ENCODE results near the gene FBXL19.

Gene FBXL19

DNA sequence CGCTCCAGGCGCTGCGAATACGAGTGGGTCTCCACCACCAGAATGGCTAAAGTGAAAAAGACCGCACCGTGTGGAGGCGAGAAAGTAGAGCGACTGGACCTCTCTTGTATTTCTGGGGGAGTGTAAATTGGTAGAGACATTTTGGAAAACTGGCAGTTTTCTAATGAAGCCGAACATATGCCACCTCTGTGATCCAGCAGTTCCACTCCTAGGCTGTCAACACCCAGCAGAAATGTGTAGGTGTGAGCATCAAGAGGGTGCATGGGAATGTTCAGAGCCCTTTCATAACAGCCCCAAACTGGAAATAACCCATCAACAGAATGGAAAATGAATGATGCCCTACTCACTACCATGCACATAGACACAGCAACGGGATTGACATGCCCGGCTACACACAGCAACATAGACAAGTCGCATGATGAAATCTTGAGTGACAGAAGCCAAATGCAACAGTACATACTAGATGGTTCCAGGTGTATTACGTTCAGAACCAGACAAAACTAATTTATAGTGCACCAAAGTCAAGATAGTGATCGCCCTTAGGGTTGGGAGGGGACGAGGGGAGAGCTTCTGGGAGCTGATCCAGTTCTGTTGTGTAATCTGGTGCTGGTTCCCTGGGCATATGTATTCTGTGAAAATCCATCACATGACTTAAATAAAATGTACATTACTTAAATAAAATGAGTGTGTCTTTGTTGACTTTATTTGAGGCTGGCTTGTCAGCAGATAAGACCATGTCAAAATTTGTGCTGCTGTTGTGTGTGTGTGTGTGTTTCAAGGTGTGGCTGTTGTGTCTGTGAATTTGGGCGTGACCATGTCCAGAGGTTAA, 28.6 kb upstream of the FBXL19 start:
- no peak for DNase-seq (ENCODE audit: low read depth in 3 of 3, low spot score in 1 of 3)

DNA sequence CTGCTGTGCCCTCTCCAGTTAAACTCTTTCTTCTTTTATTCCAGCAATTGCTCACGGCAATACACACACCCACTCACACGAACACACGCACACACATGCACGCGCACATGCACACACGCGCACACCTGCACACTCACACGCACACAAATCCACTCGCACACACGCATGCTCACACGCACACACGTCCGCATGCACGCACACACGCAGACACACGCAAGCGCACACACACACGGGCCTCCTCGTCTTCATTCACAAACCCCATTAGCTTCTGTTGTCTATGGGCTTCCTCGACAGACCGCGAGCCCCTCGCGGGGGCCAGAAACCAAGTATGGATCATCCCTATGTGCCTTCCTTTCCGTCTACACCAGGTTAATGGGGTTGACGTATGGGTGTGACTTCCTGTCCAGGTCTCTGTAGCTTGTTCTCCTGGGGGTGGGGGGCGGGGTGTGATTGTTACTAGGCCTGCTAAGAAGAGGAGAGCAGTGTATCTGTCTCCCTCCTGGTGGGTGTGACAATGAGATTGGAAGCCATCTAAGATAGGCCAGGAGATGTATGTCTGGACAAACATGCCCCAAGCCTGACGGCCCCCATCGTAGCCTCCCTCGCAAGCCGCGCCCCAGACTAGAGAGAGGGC, 27.6 kb upstream of the FBXL19 start:
- DNase-seq (ENCODE audit: low read depth in 3 of 3, low spot score in 1 of 3), result no peak

DNA sequence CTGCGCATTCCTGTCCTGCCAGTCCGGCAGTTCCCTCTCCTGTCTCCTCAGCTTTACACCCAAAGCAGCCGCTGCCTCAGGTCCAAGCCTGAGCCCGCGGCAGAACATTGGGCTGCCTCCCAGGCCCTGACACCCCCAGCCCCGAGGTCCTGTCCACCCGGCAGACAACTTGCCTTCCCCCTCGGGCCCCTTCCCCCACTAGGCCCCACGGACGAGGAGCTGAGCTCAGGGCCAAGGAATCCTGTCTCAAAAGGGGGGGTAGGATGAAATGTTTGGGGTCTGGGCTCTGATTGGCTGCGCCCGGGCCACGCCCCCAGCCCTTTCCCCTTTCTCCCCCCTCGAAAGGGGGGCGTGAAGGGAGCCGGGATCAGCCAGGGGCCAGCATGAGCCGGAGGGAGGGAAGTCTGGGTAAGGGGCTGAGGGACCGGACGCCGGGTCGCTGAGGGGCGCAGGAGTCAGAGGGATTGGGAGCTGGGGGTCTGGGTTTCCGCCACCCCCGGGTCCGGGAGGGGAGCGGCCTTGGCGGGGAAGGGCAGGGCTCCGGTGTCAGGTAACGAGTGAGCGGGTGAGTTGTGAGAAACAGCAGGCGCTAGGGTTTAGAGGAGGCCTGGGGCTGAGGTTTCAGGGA, 27.0 kb upstream of the FBXL19 start, which contains the start of gene CTF1:
Gene CTF1, plus strand, starts transcription at position 354 of the 628 bp plus-strand sequence. Its CDS starts 30 bp downstream, at position 384.
- DNase-seq (ENCODE audit: low read depth in 3 of 3, low spot score in 1 of 3), result no peak

DNA sequence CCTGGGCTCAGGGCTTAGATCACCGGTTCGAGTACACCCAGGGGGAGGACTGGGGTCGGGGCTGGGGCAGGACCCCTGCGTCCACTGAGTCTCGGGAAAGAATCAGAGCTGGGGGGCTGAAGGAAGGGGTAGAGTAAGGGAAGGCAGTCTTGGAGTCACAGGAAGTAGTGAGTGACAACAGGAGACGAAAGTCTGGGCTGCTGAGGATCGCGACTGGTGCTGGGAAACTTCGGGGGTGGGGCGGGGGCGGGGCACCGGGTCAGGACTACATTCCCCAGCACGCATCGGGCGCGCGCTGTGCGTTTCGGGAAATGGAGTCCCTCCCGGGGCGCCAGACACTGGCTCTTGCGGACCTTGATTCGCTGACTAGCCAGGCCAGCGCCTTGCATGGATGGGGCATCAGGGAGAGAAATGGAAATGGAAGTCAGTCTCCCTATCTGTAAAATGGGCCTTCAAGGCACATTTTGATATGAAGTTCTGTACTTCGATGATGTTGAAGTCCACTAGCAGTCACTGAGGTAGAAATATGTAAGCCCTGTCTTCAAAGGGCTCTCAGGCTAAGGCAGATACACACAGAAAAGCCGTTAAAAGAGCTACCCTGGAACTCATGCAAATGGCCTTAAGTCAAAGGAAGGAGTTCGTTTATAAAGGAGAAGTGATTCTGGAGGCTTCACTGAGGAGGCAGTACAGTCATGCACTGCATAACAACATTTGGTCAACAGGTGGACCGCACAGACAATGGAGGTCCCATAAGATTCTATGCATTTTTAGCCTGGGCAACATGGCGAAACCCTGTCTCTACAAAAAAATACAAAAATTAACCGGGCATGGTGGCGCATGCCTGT, 26.3 kb upstream of the FBXL19 start:
- DNase-seq (ENCODE audit: low read depth in 3 of 3, low spot score in 1 of 3), result peak; percentile 43 to 68 (median 57)

DNA sequence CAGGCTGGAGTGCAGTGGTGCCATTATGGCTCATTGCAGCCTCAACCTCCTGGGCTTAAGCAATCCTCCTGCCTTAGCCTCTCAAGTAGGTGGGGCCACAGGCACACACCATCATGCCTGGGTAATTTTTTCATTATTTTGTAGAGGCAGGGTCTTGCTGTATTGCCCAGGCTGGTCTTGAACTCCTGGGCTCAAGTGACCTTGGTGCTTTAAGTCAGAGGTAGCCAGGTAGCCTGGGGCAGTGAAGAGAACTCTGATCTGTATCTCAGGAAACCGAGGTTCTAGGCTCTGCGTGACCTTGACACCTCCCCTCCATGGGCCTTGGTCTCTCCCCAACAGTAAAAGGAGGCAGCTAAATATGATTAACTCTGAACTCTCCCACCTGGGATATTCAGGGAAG, 23.6 kb upstream of the FBXL19 start:
- DNase-seq (ENCODE audit: low read depth in 3 of 3, low spot score in 1 of 3), result no peak

DNA sequence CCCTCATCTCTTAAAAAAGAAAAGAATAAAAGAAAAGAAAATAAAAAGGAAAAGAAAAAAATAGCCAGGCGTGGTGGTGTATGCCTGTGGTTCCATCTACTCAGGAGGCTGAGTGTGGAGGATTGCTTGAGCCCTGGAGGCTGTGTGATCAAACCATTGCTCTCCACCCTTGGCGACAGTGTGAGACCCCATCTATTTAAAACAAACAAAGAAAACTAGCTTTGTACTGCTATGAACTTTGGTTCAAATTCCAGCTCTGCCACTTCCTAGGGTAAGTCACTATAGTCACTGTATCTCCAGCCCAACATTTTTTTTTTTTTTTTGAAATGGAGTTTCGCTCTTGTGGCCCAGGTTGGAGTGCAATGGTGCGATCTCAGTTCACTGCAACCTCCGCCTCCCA, 22.8 kb upstream of the FBXL19 start:
- DNase-seq (ENCODE audit: low read depth in 3 of 3, low spot score in 1 of 3), result no peak

DNA sequence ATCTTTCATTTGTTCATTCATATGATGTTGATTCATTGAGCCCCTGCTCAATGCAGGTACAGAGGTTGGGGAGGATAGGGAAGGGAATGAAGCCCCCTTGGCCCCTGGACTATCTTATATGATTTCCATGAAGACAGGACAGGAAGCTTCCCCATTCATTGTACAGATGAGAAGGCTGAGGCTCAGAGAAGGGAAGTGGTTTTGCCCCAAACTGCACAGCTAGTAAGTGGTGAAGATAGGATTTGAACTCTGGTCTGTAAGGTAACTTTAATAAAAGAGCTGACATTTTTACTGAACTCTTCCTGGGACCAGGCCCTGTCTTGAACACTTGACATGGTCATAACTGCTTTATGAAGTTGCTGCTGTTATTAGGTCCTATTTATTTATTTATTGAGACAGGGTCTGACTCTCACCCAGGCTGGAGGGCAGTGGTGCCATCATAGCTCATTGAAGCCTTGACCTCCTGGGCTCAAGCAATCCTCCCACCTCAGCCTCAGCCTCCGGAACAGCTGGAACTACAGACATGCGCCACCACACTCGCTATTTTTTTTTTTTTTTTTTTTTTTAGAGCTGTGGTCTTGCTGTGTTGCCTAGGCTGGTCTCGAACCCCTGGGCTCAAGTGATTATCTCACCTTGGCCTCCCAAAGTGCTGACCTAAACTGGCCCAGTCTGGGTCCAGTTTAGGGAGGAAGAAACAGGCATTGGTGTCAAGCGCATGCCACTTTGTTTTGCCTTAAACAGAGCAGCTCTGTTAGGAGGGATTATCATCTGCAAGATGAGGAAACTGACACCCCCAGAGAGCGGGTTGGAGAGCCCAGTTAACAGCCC, 22.0 kb upstream of the FBXL19 start:
- DNase-seq (ENCODE audit: low read depth in 3 of 3, low spot score in 1 of 3), result no peak

DNA sequence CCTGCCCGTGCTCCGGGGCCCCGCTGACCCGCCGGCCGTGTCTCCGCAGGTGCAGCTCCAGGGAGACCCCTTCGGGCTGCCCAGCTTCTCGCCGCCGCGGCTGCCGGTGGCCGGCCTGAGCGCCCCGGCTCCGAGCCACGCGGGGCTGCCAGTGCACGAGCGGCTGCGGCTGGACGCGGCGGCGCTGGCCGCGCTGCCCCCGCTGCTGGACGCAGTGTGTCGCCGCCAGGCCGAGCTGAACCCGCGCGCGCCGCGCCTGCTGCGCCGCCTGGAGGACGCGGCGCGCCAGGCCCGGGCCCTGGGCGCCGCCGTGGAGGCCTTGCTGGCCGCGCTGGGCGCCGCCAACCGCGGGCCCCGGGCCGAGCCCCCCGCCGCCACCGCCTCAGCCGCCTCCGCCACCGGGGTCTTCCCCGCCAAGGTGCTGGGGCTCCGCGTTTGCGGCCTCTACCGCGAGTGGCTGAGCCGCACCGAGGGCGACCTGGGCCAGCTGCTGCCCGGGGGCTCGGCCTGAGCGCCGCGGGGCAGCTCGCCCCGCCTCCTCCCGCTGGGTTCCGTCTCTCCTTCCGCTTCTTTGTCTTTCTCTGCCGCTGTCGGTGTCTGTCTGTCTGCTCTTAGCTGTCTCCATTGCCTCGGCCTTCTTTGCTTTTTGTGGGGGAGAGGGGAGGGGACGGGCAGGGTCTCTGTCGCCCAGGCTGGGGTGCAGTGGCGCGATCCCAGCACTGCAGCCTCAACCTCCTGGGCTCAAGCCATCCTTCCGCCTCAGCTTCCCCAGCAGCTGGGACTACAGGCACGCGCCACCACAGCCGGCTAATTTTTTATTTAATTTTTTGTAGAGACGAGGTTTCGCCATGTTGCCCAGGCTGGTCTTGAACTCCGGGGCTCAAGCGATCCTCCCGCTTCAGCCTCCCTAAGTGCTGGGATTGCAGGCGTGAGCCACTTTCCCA, 21.1 kb upstream of the FBXL19 start:
- no peak for DNase-seq (ENCODE audit: low read depth in 3 of 3, low spot score in 1 of 3)

DNA sequence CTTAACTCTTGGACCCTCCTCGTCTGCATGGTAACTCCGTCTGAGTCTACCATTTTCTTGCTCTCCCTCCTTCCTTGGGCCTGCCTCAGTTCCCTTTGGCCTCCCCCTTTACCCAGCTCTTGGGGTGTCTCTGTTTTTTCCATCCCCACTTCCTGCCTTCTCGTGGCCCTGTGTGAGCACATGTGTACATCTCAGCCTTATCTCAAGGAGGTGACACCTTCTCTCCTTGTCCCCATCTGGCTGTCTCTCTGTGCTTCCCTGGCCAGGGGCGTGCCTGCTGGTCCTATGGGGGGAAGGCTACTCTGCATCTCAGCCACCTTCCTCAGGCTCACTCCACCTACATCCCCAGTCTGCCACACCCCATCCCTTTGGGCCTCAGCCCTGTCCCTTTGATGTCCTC, 20.4 kb upstream of the FBXL19 start:
- no peak for DNase-seq (ENCODE audit: low read depth in 3 of 3, low spot score in 1 of 3)

DNA sequence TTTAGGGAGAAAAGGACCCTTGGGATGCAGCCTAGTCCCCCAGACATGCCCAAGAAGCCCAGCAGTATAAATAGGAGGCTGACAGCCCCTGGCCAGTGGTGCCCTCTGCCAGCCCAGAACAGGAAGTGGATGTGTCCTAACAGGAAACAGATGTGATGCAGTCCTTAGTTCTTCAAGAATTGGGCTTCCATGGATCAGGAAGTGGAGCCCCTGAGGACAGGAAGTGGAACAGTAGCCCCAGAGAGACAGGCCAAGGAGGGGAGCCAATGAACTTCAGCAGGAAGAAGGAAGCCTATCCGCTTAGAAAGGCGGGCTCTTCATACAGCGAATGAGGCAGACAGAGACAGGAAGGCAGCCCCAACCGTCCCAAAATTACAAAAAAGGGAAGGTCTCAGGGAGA, 19.8 kb upstream of the FBXL19 start:
- no peak for DNase-seq (ENCODE audit: low read depth in 3 of 3, low spot score in 1 of 3)

DNA sequence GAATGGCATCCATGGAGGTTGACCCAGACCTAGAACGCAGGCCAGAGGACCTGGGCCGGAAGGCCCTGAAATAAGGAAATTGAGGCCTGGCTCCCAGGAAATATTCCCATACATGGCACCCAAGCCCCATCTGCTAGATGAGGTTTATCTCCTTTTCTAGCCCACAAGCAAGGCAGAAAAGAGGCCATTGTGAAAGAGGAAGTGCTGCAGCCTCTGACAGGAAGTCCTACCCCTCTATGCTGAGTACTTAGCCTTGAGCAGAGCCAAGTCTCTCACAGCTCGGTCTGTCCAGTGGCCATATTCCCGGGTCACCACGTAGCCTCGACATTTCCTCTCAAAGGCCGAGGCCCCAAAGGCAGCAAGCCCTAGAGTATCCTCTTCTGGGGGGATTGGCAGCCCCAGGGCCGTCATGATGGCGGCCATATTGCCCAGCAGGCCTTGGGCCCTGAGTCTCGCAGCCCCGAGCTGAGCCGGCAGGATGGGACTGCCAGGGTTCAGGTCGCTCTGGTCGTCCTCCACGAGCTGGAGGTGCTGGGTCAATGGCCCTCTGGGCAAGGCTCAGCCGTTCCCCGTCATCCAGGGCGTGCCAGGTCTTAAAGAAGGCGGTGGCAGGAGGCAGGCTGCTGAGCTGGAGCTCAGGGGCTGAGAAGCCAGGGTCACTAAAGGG, 19.1 kb upstream of the FBXL19 start:
- DNase-seq (ENCODE audit: low read depth in 3 of 3, low spot score in 1 of 3), result no peak

DNA sequence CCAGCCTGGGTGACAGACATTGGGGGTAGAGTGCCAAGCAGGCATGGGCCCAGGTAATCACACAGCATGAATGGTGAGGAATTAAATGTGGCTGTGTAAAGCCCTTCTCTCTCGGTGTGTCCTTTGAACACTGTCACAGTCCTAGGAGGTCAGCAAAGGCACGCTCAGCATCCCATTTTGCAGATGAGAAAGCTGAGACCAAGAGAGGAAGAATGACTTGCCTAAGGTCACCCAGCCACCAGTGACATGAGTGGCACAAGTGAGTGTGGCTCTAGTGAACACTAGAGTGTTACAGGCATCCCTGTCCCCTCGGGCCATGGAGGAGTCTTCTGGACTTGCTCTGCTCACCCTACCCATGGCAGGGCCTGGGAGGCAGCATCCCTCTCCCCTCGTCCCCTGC, 16.3 kb upstream of the FBXL19 start:
- no peak for DNase-seq (ENCODE audit: low read depth in 3 of 3, low spot score in 1 of 3)

DNA sequence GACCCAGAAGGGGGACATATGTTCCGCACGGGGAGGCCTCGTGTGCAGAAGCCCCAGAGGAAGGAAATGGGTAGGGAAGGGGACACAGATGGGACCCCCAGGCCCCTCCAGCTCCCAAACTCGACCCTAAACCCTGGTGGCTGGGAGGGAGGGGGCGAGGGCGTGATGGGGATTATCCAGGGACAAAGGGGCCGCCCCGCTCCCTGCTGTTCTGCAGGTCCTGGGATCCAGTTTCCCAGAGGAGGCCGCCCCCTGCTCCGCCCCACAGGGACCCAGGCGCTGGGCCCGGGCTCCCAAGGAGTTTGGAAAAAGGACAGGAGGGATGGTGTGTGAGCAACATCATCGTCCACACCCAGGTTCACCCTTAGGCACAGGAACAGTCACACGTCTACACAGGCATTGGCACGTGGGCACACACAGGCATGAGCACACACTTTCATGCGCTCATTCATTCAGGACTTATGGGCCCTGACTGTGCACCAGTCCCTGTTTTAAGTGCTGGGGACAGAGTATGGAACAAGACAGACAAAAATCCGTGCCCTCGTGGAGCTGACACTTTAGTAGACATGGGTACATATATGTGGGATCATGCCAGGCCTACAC, 12.8 kb upstream of the FBXL19 start:
- DNase-seq (ENCODE audit: low read depth in 3 of 3, low spot score in 1 of 3), result no peak

DNA sequence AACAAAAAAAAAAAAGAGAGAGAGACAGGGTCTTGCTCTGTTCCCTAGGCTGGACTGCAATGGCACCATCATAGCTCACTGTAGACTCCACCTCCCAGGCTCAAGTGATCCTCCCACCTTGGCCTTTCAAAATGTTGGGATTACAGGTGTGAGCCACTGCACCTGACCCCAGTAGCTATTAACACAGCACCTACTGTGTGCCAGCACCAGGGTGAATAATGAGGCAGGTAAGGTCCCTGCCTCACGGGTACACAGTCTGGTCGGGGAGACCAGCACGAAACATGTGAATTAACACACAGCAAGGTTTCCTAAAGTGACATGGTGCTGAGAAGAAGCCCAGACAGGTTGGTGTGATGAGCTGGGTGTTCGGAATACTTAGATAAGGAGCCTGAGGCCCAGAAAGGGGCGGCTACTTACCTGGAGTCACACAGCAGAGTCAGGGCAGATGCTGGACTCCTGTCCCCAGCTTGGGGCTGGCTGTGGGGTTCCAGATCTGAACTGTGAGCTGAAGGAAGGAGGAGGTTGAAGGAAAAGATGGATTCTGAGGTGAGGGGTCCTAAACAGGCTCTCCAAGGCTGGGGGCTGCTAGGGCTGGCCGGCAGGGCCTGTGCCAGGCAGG, 10.5 kb upstream of the FBXL19 start:
- DNase-seq (ENCODE audit: low read depth in 3 of 3, low spot score in 1 of 3), result no peak

DNA sequence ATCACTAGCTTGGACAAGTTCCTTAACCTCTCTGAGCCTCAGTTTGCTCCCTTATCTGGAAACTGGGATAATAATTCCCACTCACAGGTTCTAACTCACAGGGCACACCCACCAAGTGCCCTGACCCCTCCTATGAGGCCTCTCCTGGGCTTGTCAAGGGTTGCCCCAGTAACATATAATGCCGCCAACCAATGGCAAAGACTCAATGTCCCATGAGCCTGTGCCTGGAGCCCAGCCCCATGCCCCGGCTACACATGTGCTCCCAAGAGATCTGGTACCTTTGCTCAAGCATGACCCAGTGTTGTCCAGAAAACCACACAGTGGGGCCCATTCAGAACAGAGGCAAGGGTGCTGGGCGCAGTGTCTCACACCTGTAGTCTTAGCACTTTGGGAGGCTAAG, 8.5 kb upstream of the FBXL19 start:
- no peak for DNase-seq (ENCODE audit: low read depth in 3 of 3, low spot score in 1 of 3)

DNA sequence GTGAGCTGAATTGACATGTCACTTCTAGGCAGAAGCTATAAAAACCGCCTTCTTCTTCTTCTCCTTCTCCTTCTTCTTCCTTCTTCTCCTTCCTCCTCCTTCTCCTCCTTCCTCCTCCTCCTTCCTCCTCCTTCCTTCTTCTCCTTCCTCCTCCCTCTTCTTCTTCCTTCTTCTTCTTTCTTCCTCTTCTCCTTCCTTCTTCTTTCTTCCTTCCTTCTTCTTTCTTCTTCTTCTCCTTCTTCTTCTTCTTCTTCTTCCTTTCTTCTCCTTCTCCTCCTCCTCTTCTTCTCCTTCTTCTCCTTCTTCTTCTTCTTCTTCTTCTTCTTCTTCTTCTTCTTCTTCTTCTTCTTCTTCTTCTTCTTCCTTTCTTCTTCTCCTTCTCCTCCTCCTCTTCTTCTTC, 4.8 kb upstream of the FBXL19 start:
- DNase-seq (ENCODE audit: low read depth in 3 of 3, low spot score in 1 of 3), result no peak

DNA sequence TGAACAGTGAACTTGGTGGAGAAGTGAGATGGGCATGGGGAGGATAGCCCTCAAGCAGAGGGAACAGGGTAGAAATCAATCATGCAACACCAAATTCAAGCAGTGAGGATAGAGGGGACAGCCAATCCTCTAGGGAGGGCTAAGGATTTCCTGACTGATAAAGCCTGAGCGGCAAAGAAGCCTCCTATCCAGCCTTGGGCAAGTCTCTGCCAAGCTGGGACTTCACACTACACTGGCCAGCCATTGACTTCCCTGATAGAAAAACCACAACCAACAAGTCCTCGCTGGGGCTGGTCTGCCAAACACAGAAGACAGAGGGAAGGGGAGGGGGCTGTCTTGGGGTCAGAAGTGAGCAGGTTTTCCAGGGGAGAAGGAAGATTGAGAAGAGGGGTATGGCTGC, 2.5 kb upstream of the FBXL19 start:
- DNase-seq (ENCODE audit: low read depth in 3 of 3, low spot score in 1 of 3), result no peak

DNA sequence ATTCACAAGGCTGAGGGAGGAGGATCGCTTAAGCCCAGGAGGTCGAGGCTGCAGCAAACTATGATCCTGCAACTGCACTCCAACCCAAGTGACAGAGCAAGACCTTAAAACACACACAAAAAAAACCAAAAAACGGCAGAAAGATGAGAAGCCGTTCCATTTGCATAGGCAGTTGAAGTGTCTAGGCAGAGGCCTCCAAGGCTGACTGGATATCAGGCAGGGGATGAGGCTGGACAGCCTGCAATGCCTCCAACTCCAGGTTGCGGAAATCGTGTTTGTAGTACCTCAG, 2.0 kb upstream of the FBXL19 start:
- DNase-seq (ENCODE audit: low read depth in 3 of 3, low spot score in 1 of 3), result no peak
